ENCODE measurements around the gene RAD51B. TPM values are rescaled to one million over a fixed set of nuclear protein-coding genes. Genes with fewer than 3 reads are reported as not detected.
A peak's percentile ranks its signal among the peaks of the same experiment; 100 is the strongest.

Gene RAD51B
- total RNA-seq, 4 donors from 2014 or later: 6.2 to 39.9 (median 12.9) TPM

- Histone ChIP-seq H3K27me3 (no peaks in the 10 kb centered on the region), H3K36me3 (no peaks in the 10 kb centered on the region), H3K27ac (no peak overlapping the region), H3K4me3 (no peak overlapping the region), H3K9me3 (peaks cover 0 to 18% (median 15%) of the 10 kb centered on the region in 3 donors), H3K4me1 (peaks cover 3 to 54% (median 26%) of the 10 kb centered on the region in 3 donors)
- TF ChIP-seq CTCF (IDR thresholded peaks at IDR 0.05): no peak
- TF ChIP-seq POLR2A (IDR thresholded peaks at IDR 0.05): no peak
- DNase-seq: no peak
- WGBS, 2 donors: 95 to 96% methylated on average over 8 of the region's 8 CpGs
- intact Hi-C loops (cut with DNase I): no loop called here
Observed at GRCh38 chr14:68610251-68610793, 790.7 kb downstream of the RAD51B start.

- 36 to 40% methylated on average over 4 of the region's 4 CpGs for WGBS, 2 donors
- Histone ChIP-seq H3K4me3 (no peak overlapping the region), H3K27me3 (no peaks in the 10 kb centered on the region), H3K36me3 (no peaks in the 10 kb centered on the region), H3K27ac (peak overlapping the region; percentile 31 to 65 (median 48)), H3K4me1 (peaks cover 3 to 52% (median 26%) of the 10 kb centered on the region in 3 donors), H3K9me3 (peaks cover 0 to 31% (median 27%) of the 10 kb centered on the region in 3 donors)
- intact Hi-C loops (cut with DNase I): no loop called here
- TF ChIP-seq CTCF (IDR thresholded peaks at IDR 0.05): peak in 2 of 6 experiments; percentile 11 to 23
- TF ChIP-seq POLR2A (IDR thresholded peaks at IDR 0.05): no peak
- DNase-seq: no peak
Observed at GRCh38 chr14:68611599-68611998, 792.0 kb downstream of the RAD51B start.

- Histone ChIP-seq H3K27me3 (no peaks in the 10 kb centered on the region), H3K4me3 (no peak overlapping the region), H3K27ac (peak overlapping the region; percentile 31 to 65 (median 48)), H3K4me1 (peaks cover 3 to 48% (median 23%) of the 10 kb centered on the region in 3 donors), H3K9me3 (peaks cover 0 to 36% (median 31%) of the 10 kb centered on the region in 3 donors), H3K36me3 (no peaks in the 10 kb centered on the region)
- 55 to 65% methylated on average over 5 of the region's 5 CpGs for WGBS, 2 donors
- DNase-seq: no peak
- no peak for TF ChIP-seq CTCF (IDR thresholded peaks at IDR 0.05)
- no peak for TF ChIP-seq POLR2A (IDR thresholded peaks at IDR 0.05)
- intact Hi-C loops (cut with DNase I): no loop called here
Observed at GRCh38 chr14:68612049-68612448, 792.5 kb downstream of the RAD51B start.

- Histone ChIP-seq H3K4me3 (no peak overlapping the region), H3K9me3 (peaks cover 0 to 47% (median 31%) of the 10 kb centered on the region in 3 donors), H3K27me3 (no peaks in the 10 kb centered on the region), H3K27ac (no peak overlapping the region), H3K4me1 (peaks cover 5 to 33% (median 11%) of the 10 kb centered on the region in 3 donors), H3K36me3 (no peaks in the 10 kb centered on the region)
- TF ChIP-seq POLR2A (IDR thresholded peaks at IDR 0.05): no peak
- no peak for TF ChIP-seq CTCF (IDR thresholded peaks at IDR 0.05)
- intact Hi-C loops (cut with DNase I): no loop called here
- WGBS, 2 donors: 60 to 94% methylated on average over 1 of the region's 1 CpG
- no peak for DNase-seq
Observed at GRCh38 chr14:68616221-68616902, 796.8 kb downstream of the RAD51B start.

GRCh38 chr14:68619790-68620574 is 800.4 kb downstream of the RAD51B start:
- Histone ChIP-seq H3K4me3 (no peak overlapping the region), H3K9me3 (peaks cover 0 to 32% (median 19%) of the 10 kb centered on the region in 3 donors), H3K36me3 (no peaks in the 10 kb centered on the region), H3K27ac (peak overlapping the region in 1 of 4 donors; percentile 37), H3K27me3 (no peaks in the 10 kb centered on the region), H3K4me1 (peaks cover 7 to 34% (median 8%) of the 10 kb centered on the region in 3 donors)
- 68 to 73% methylated on average over 3 to 4 of the region's 4 CpGs for WGBS, 2 donors
- intact Hi-C loops (cut with DNase I): no loop called here
- no peak for DNase-seq
- TF ChIP-seq CTCF (IDR thresholded peaks at IDR 0.05): no peak
- no peak for TF ChIP-seq POLR2A (IDR thresholded peaks at IDR 0.05)
